HG03354 (cell line): Measurements from ENCODE around the gene CENPA.
"Not testable (repeated sequence)": the region's sequence is repeated elsewhere in the genome, so short reads cannot be mapped to it uniquely, and the experiment has no call there.

ENCODE experiments used
- ATAC-seq: cut with Tn5 transposase; IDR thresholded peaks from one replicate; pipeline ENCODE4 v1.9.1; 2021; ENCODE audit warnings: mild to moderate bottlenecking; ENCODE audit not compliant: unreplicated experiment, poor library complexity, severe bottlenecking

The CENPA gene

DNA sequence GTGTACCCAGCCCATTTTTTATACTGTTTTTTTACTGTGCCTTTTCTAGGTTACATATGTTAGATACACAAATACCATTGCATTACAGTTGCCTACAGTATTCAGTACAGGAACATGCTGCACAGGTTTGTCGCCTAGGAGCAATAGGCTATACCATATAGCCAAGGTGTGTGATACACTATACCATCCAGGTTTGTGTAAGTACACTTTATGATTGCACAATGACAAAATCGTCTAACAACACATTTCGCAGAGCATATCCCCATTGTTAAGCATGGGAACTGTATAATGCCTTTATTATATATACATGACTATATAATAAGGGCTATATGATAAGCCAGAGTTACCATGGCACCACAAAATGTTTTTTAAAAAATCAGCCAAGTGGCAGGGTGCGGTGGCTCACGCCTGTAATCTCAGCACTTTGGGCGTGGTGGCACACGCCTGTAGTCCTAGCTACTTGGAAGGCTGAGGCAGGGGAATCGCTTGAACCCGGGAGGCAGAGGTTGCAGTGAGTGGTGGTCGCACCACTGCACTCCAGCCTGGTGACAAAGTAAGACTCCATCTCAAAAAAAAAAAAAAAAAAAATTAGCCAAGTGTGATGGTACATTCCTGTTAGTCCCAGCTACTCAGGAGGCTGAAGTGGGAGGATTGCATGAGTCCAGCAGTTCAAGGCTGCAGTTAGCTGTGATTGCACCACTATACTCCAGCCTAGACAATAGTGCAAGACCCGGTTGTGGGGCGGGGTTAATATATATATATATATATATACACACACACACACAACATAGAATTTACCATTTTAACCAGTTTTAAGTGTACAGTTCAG lies 2.8 kb upstream of the CENPA start:
- ATAC-seq = no peak

DNA sequence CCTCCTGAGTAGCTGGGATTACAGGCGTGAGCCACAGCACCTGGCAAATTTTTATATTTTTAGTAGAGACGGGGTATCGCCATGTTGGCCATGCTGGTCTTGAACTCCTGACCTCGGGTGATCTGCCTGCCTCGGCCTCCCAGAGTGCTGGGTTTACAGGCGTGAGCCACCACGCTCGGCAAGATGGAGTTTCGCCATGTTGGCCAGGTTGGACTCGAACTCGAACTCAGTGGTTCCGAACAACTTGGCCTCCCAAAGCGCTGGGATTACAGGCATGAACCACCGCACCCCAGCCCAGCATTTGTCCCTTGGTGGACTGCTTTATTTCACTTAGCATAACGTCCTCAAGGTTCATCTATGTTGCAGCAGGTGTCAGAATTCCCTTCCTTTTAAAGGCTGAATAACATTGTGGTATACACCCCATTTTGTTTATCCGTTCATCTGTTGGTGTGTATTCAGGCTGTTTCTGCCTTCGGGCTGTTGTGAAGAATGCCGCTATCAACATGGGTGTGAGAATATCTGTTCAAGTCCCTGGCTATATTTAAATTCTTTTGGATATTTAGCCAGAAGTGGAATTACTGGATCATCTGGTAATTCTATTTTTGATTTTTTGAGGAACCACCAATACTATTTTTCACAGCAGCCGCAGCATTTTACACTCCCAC lies 1.2 kb upstream of the CENPA start:
- no peak for ATAC-seq

DNA sequence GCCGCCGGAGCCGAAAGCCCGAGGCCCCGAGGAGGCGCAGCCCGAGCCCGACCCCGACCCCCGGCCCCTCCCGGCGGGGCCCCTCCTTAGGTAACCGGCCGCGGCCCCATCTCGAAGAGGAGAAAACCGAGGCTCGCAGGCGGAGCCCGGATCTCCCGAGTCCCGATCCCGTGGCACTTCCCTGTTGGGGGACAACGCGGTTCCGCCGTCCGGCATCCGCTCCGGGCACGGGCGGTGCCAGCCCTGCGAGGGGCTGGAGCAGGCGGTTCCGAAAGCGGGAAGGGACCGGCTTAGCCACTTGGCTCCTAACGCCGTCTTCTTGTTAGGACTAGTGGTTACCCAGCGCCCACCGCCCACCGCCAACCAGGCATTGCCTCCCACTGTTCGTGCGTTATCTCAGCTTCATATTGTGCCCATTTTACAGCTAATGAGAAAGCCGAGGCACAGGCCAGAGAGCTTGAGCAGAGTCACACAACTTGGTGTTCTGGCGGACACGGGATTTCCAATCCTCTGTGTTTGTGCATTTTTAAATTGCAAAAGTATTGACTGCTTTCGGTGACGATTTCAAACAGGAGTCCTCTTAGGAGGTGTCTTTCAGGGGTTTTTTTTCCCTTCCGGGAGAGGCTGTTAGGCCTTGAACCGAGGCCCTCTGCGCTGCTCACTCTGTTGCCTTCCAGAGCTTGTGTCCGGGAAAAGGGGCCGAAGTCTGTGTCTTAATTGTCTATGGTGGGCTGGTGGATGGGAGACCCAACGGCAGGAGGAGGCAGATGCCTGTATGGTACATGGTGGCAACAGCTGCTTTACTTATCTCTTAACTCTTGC lies 562 bp downstream of the CENPA start:
- peak; percentile 22 for ATAC-seq

DNA sequence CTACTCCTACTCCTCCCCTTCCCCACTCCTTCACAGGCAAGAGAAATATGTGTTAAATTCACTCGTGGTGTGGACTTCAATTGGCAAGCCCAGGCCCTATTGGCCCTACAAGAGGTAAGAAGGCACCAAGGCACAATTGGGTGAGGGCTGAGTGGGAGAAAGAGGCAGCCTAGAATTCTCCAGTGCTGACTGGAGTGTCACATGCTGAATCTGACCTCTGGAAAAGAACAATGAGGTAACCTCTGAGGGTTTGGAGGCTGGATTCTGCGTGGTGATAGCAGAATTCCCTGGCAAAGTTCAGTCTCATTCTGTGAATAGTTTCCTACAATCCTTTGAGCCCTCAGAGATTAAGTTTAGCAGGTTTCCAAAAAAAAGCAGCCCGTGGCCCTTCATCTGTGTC lies 6.9 kb downstream of the CENPA start:
- ATAC-seq = no peak

DNA sequence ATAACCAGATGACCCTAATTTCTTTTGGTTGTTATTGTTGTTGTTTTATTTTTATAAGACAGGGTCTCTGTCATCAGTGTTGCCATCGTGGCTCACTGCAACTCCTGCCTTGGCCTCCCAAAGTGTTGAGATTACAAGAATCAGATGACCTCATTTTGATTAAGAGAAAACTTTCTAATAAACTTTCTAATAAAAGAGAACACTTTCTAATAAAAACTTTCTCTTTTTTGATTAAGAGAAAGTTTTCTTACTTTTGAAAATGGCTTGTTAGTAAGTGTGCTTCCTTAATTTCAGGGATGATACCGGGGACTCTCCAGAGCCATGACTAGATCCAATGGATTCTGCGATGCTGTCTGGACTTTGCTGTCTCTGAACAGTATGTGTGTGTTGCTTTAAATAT lies 7.7 kb downstream of the CENPA start:
- no peak for ATAC-seq

GRCh38 chr2:26795135-26795534 lies 9.3 kb downstream of the CENPA start:
- ATAC-seq = not testable (repeated sequence)

DNA sequence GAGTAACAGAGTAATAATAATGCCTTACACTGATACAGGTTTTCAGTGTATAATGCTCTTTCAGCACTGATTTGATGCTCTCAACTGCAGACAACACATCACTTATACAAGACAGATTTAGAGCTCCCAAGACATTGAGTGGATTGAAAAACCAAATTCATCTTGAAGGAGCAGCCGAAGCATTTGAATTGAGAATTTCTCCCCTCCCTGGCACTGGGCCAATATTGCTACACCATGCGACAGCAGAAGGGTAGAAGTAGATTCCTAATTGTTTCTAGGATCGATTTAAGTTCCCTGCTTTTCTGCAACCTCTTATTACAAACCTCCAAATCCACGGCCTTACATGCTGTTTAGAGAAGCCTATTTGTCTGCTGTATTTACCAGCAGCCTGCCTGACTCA lies 15.5 kb downstream of the CENPA start:
- no peak for ATAC-seq

GRCh38 chr2:26801796-26802195 lies 15.9 kb downstream of the CENPA start:
- ATAC-seq = no peak

GRCh38 chr2:26805241-26805676 lies 19.4 kb downstream of the CENPA start:
- ATAC-seq = no peak

- ATAC-seq = no peak
Measured at GRCh38 chr2:26807788-26808460, 22.1 kb downstream of the CENPA start.

GRCh38 chr2:26809211-26809610 lies 23.4 kb downstream of the CENPA start:
- no peak for ATAC-seq

DNA sequence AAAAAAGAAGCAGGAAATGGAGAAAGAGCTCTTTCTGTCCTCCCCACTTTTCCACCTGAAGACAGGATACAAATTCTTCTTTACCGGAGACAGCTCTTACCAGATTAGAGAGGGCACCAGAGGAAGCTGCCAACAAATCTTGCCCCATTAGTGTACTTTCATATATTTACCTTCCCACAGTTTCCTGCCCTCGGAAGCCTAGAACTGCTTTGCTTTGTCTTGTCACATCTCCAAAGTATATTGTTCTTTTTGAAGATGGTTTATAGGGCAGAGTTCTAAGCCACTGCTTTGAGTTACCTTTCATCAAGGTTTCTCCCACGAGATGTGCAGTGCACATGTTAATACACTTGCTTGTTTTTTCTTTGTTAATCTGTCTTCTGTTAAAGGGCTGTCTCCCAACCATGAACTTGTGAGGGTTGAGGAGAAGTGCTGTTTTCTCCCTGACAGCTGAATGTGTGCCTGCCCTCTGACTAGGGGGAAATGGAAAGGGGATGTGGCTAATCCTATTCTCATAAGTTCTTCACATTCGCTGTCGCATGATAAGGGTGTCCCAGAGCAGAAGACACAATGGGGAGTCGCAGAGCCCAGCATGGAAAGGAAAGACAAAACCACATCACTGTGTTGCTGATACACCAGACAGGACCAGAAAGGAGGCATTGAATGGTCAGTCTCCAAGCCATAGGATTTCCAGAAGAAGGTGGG lies 24.2 kb downstream of the CENPA start:
- no peak for ATAC-seq

DNA sequence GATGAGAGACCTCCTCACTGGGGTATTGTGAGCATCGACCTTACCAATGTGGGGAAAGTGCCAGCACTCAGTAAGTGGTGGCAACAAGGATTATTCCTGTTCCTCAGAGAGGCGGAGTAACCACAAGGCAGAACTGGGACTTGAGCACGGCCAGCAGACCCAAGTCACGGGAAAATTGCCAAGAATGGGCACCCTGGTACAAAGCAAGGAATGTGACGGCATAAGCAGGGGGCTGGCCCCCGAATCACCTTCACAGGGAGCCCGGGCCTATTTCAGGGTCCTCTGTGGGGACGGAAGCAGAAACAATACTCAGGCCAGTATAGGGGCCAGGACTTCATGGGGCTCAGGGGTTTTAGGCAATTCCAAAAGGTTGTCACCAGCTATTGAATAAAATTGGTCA lies 25.4 kb downstream of the CENPA start:
- no peak for ATAC-seq

DNA sequence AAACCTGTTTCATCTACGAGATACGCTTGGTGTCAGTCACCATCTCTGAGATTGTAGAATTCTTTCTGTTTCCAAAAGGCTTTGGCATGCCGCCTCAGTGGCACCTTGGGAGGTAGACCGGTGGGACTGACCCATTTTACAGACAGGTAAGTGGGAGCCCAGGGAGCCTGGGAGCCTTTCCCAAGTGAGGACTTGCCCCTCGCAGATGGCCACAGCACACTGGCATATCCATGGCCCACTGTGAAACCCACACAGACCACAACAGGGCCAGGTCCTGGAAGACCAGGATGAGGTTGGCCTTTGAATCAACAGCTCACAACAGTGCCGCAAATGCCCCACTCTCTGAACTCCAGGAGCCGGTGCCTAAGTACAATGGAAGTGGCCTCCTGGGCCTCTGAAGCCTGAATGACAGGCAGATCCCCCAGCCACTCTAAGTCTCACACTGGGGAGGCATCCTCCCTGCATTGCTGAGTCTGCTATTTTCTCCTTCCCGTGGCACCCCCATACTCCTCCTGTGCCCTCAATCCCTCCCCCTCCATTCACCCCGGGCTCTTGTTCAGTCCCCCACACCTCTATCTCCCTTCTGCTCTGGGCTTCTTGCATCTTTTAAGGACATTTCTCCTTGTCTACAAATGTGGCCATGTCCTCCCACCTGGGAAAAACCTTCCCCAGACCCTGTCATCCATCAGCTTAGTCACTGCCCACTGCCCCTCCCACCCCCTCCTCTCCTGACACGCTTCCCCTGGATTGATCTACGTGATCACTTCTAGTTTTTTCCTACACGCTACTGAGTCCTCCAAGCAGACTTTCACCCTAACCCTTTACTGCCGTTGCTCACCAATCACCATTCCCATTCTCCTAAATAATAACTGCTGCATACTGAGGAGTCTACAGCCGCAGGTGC lies 26.2 kb downstream of the CENPA start:
- ATAC-seq = no peak

- no peak for ATAC-seq
Measured at GRCh38 chr2:26812731-26813130, 26.9 kb downstream of the CENPA start.

- ATAC-seq = not testable (repeated sequence)
Measured at GRCh38 chr2:26814072-26814765, 28.4 kb downstream of the CENPA start.

DNA sequence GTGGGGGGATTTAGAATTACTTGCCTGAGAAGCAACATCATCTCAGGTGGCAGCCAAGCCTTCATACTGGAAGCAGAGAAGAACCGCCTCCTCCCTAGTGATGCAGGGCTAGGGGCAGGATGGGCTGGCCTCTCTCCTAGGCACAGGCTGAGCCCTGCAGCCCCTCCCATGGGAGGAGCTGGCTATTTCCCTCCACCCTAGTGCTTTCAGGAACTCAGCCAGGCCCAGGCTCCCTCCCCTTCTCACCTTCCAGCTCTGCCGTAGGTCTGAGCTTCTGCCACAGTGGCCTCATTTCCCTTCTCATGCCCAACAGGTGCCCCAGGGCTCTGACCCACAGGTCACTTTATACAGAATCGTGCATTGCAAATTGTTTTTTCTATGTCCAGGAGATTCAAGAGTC lies 31.0 kb downstream of the CENPA start:
- ATAC-seq = no peak

DNA sequence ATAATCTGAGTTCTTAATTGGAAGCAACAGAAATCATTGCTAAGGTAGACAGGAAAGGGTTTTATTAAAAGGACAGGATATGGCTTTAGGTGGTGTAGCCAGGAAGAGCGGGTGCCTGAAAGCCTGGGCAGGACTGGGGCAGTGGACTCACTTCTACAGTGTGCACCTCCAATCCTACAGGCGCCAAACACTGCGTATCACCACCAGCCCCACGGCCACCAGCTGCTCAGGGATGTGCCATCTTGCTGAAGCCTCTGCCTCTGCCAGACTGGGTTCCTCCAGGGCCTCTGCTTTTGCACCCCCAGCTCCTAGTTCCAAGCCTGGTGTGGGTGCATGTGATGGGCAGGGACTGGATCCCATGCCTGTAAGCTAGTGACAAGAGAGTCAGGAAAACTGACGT lies 32.4 kb downstream of the CENPA start:
- no peak for ATAC-seq
